Left colon (tissue), 2 donors: Measurements from ENCODE around the gene MTARC2. TPM values are rescaled to one million over a fixed set of nuclear protein-coding genes. Genes with fewer than 3 reads are reported as not detected.
A peak's percentile ranks its signal among the peaks of the same experiment; 100 is the strongest.

Experiments used
- ATAC-seq: fragments of 200-7000 bp; cut with Tn5 transposase; one replicate; pipeline ENCODE4 v1.9.1; 2020; ENCODE audit warnings: mild to moderate bottlenecking, moderate library complexity
- DNase-seq, 2 donors: peaks; one replicate each; pipeline ENCODE4 v3.0.0-alpha.2; 2020
- intact Hi-C, 2 donors: fragments of 100-400 bp; cut with DNase I in 1 of 2; cut with micrococcal nuclease in 1 of 2; formaldehyde crosslinking; loops; one replicate each; pipeline versions ENCODE4 v1.11.2 to v1.14.0; 2022; cut with DNase I, micrococcal nuclease
- total RNA-seq, 2 donors: library from RNA; stranded (reverse); fragmentation: NEBNext Ultra II Directional; extraction: Animal tissue kit (Norgen Biotek cat#: 25700); gene quantifications; one replicate each; pipeline ENCODE4 v1.2.1, GENCODE V29; 2021
- donor health status: DM: no; HTN: no; CAD: no.
- donor health status: DM: yes; HTN: yes; CAD: no.

Gene MTARC2
- total RNA-seq, 2 donors from 2014 or later = 36.2 to 40.0 TPM

- intact Hi-C loops = loop anchor here in 1 of 2 donors (10.0 kb wide), 1 partner anchor 623 kb away; no protein-coding TSS in a partner anchor
- ATAC-seq (no peak), DNase-seq (no peak)
Observed at GRCh38 chr1:220811695-220812094, 63.6 kb downstream of the MTARC2 start.

GRCh38 chr1:220812308-220812707 is 64.2 kb downstream of the MTARC2 start:
- intact Hi-C loops = loop anchor here in 1 of 2 donors (10.0 kb wide), 1 partner anchor 622 kb away; no protein-coding TSS in a partner anchor

GRCh38 chr1:220813013-220813412 is 64.9 kb downstream of the MTARC2 start:
- intact Hi-C loops = loop anchor here in 1 of 2 donors (10.0 kb wide), 1 partner anchor 622 kb away; no protein-coding TSS in a partner anchor
- no peak for DNase-seq
- ATAC-seq = no peak

More at GRCh38 chr1:220812308-220812707, 64.2 kb downstream of the MTARC2 start:
- DNase-seq (no peak), ATAC-seq (no peak)

GRCh38 chr1:220815409-220815808 is 67.3 kb downstream of the MTARC2 start:
- intact Hi-C loops = loop anchor here in 1 of 2 donors (10.0 kb wide), 1 partner anchor 619 kb away; no protein-coding TSS in a partner anchor
- no peak for ATAC-seq
- no peak for DNase-seq

GRCh38 chr1:220817907-220818306 is 69.8 kb downstream of the MTARC2 start:
- DNase-seq = no peak
- intact Hi-C loops = loop anchor here in 1 of 2 donors (10.0 kb wide), 1 partner anchor 617 kb away; no protein-coding TSS in a partner anchor
- no peak for ATAC-seq

GRCh38 chr1:220818421-220819173 is 70.5 kb downstream of the MTARC2 start:
- intact Hi-C loops = loop anchor here in 1 of 2 donors (10.0 kb wide), 1 partner anchor 616 kb away; no protein-coding TSS in a partner anchor
- ATAC-seq (peak; percentile 30), DNase-seq (peak in 1 of 2 donors; percentile 74)

- DNase-seq = no peak
- intact Hi-C loops = loop anchor here in 1 of 2 donors (10.0 kb wide), 1 partner anchor 615 kb away; no protein-coding TSS in a partner anchor
- no peak for ATAC-seq
Observed at GRCh38 chr1:220819467-220820026, 71.4 kb downstream of the MTARC2 start.

GRCh38 chr1:220824031-220824989 is 76.2 kb downstream of the MTARC2 start:
- ATAC-seq = no peak
- intact Hi-C loops = no loop called here

GRCh38 chr1:220825819-220826551 is 77.9 kb downstream of the MTARC2 start:
- ATAC-seq = peak; percentile 85
- DNase-seq = peak in 1 of 2 donors; percentile 27

More at GRCh38 chr1:220824031-220824989, 76.2 kb downstream of the MTARC2 start:
- no peak for DNase-seq

GRCh38 chr1:220826729-220827128 is 78.6 kb downstream of the MTARC2 start:
- no peak for DNase-seq
- intact Hi-C loops = no loop called here
- ATAC-seq = no peak

More at GRCh38 chr1:220825819-220826551, 77.9 kb downstream of the MTARC2 start:
- intact Hi-C loops = no loop called here

- intact Hi-C loops = no loop called here
- DNase-seq = no peak
- ATAC-seq = peak; percentile 71
Observed at GRCh38 chr1:220827445-220828178, 79.5 kb downstream of the MTARC2 start.

- DNase-seq (no peak), ATAC-seq (peak; percentile 31)
- intact Hi-C loops = no loop called here
Observed at GRCh38 chr1:220828179-220828490, 80.0 kb downstream of the MTARC2 start.

- intact Hi-C loops = no loop called here
- DNase-seq (no peak), ATAC-seq (no peak)
Observed at GRCh38 chr1:220828950-220829586, 80.9 kb downstream of the MTARC2 start.

GRCh38 chr1:220833436-220833835 is 85.3 kb downstream of the MTARC2 start:
- ATAC-seq (no peak), DNase-seq (no peak)
- intact Hi-C loops = no loop called here
